Stimulated activated CD8-positive, alpha-beta memory T cell treated with anti-CD3 and anti-CD28 coated beads, Interleukin-15, amount 100 ng/mL, for 24 hours (primary cell): Measurements from ENCODE around the gene IQGAP2.

Experiments
- DNase-seq: peaks from one replicate; pipeline ENCODE4 v3.0.0-alpha.2; 2020; ENCODE audit warnings: low read depth

Gene IQGAP2

DNA sequence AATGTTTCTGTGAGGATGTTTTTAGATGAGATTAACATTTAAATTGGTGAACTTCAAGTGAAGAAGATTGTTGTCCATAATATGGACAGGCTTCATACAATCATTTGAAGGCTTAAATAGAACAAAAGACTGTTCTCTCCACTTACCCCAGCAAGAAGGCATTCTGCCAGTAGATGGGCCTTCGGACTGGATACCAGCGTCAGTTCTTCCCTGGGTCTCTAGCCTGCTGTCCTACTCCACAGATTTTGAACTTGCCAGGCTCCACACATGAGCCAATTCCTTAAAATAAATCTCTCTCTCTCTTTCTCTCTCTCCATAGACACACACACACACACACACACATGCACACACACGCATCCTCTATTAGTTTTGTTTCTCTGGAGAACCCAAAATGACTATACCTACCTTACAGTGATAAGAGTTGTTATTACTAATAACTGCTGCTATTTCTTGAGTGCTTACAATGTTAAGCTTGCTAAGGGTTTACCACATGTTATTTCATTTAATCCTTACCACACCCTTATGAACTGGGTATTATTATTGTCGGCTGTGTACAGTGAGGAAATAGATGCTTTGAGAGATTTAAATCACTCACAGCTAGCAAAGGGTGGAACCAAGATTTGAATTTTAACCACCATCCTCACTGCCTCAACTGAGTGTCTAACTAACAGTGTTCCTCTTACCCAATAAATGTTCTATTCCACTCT, 19.8 kb upstream of the IQGAP2 start:
- DNase-seq, result no peak

DNA sequence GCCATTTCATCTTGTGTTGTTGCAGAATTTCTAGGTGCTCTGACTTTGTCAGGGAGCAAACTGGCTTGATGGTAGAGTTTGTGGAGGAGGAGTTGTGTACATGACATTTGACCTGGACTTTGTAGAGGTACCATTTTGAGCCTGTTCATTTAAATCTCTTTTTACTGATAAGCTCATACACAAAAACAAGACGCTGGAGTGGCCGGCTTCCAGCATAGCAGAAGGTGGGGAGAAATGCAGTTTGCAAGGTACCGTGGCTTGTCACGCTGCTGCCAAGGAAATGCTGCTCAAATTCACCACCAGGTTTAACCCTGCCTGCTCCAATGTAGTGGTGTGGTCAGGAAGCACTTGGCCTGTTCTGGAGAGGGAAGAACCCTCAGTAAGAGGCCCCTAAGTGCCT, 18.9 kb upstream of the IQGAP2 start:
- no peak for DNase-seq

DNA sequence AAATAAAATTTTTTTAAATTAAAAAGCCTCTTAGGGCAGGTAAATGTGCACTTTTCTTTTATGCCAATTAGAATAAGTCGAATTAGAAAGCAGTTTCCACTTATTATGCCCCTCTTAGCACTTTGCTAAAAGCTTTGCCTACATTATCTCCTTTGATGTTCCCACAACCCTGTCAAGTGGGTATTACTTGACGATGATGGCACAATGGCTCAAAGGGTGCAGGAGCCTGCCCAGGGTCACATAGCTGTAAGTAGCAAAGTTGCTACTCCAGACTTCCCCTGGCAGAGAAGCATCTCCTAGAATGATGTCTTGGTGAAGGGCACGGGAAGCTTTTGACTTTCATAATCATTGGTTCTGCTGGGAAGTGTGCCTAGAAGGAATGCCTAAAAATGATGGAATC, 18.4 kb upstream of the IQGAP2 start:
- DNase-seq, result no peak

DNA sequence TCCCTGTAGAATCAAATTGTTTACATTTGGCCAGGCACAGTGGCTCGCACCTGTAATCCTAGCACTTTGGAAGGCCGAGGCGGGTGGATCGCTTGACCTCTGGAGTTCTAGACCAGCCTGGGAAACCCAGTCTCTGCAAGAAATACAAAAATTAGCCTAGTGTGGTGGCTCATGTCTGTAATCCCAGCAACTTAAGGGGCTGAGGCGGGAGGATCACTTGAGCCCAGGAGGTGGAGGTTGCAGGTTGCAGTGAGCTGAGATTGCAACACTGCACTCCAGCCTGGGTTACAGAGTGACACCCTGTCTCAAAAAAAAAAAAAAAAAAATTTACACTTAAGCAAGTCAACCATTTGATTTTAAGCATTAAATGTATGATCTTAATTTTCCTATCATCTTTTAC, 17.5 kb upstream of the IQGAP2 start:
- no peak for DNase-seq

DNA sequence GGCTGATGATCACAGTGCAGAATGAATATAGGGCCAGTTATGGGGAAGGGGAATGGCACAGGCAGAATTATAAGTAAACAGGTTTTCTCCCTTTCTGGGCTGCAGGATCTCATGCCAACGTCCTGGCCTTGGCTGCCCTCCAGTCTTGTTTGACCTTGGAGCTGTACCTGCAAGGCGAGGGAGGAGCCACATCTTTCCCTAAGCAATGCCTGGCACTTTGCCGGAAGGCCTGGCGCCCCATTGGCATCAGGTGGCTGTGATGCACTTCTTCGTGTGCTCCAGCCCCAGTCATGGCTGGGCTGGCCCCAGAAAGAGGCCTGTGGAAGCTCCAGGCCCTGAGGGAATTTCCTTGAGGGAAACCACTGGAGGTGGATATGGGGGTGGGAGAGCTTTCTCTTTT, 16.7 kb upstream of the IQGAP2 start:
- DNase-seq, result no peak

DNA sequence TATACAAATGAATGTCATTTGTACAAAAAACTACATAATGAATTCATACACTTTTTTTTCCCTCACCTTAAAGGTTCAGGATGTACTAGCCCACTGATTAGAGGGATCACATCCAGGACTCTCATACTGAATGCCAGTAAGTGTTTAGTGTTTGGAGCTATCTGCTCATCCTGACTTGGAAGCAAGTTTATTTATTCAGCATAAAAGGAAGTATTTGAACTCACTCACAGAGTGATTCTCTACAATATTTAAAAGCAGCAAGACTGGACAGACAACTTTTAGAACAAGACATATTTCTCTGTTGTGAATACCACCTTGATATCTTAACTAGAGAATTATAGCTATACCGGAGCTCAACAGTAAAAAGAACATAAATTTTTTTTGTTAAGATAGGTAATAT, 14.8 kb upstream of the IQGAP2 start:
- DNase-seq, result no peak

DNA sequence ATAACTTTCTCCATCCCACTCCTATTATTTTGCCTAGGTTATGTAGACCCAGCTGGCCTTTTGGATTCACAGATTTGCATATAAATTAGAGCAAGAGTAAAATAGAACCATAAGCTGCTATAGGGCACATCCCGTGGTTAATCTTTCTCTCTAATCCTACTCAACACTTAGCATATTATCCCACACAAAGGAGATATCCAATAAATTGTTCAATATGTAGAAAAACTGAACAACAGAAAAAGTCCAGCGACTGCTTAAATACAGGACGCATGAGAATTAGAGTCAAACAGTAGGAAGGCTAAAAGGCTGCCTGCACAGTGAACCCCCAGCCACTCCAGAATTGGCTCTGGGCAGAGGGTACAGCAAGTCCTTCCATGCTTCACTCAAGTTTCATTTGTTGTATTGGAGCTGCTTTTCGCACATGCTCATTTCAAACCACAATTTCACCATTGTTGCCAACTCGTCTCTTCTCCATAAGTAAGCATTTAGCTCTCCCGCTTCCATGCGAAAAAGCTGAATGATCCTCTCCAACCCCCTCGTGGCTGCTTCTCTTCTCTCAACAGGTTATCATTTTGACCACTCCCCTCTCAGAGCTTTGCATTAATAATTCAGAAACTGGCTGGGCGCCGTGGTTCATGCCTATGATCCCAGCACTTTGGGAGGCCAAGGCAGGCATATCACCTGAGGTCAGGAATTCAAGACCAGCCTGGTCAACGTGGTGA, 14.1 kb upstream of the IQGAP2 start:
- no peak for DNase-seq

DNA sequence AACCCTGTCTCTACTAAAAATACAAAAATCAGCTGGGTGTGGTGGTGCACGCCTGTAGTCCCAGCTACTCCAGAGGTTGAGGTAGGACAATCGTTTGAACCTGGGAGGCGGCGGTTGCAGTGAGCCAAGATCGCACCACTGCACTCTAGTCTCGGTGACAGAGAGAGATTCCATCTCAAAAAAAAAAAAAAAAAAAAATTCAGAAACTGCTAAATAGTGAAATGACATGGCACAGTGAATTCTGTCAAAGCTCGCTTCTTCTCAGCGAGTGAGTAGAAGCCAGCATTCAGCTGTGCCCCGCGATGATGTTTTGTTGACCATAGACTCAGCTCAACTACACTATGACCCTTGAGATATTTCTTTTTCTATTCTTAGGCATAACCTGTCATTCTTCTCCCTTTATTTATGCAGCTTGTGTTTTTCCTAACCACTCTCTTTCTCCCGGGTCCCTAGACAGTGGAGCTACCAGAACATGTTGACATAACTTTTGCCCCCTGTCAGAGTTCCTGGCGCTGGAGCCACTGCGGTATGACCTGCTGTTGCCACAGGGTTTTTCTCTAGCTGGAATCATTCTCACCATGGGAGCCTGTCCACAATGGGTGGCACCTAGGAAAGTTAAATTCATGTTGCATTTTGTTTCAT, 13.5 kb upstream of the IQGAP2 start:
- no peak for DNase-seq

DNA sequence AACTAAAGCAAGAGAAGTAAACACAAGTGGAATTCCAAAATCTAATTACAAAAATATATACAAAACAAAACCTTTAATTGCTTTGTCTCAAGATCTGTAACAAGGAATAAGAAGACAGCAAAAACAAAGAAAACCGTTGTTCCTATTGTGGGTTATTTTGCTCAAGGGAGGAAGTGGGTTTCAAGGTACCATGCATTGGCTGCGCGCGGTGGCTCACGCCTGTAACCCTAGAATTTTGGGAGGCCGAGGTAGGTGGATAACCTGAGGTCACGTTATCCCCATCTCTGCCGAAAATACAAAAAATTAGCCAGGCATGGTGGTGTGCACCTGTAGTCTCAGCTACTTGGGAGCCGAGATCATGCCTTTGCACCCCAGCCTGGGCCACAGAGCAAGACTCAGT, 12.1 kb upstream of the IQGAP2 start:
- DNase-seq, result no peak

DNA sequence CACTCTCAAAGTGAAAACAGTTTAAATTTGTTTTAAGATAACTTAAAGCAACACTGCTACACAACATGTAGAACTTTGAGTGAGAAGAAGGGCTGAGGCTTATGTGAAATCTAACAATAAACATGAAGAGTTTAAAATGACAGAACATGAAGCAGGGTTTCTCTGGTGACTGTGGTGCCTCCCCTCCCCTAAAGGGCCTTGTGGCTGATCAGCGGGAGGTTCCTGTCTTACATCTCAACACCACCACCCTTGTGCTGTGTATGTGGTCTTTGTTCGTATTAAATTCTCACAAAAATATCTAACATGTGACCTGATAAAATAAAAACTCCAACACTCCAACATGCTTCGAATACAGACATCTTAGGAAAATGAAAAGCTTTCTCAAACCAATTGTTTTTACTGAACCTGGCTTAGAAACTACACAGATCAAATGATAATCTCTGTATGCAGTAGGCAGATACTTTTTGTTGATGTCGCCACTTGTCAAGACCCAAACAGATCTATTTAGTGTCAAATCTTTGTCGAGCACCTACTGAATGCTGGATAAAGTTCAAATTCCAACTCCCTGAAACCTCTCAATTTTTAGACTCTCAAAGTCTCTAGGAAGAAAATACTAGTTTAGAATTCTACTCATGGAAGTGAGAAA, 9.9 kb upstream of the IQGAP2 start:
- DNase-seq, result no peak

DNA sequence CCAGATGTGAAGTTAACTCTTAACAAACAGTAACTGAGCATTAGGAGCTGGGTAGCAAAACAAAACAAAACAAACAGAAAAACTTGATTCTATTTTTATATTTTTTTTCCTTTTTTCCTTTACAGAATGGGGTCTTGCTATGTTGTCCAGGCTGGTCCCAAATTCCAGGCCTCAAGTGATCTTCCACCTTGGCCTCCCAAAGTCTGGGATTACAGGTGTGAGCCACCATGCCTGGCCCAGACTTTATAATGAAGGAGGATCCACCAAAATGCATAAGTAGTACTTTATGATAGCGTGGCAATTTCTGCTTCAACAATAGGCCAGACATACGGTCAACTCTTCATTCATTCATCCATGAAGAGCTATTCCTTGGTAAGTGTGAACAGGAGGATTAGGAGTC, 5.9 kb upstream of the IQGAP2 start:
- no peak for DNase-seq

DNA sequence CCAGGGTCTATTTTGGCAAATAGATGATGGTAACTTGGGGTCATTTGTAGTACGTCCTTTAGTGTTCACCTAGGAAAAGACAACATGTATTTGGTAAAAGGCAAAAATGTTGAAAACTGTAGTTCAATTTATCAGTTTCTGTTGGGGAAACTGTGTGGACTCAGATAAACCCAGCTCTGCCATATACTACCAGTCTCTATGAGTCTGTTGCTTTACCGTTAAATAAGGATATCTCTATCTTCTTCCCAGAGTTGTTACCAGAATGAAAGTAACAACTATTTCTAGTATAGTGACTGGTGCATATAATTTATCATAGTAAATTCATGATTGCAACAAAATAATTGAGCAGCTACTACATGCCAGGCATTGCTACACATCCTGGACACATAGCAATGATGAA, 3.8 kb upstream of the IQGAP2 start:
- DNase-seq, result no peak

DNA sequence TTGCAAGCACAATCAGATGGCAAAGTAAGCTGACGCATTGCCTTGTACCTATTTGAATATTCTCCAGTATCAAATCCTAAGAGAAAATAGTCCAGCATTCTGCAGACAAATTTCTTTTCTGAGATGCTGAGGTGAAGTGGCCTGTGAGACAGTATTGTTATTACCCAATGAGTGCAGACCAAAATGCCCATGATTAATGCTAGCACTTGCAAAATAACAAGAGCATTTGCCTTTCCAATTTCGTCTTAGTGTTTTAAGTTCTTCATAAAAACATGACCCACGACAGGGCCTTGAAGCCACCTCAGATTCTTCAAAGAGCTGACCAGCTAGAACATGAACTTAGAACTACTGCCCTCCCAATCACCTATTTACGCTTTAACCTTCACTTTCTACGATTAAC, 2.6 kb upstream of the IQGAP2 start:
- no peak for DNase-seq

DNA sequence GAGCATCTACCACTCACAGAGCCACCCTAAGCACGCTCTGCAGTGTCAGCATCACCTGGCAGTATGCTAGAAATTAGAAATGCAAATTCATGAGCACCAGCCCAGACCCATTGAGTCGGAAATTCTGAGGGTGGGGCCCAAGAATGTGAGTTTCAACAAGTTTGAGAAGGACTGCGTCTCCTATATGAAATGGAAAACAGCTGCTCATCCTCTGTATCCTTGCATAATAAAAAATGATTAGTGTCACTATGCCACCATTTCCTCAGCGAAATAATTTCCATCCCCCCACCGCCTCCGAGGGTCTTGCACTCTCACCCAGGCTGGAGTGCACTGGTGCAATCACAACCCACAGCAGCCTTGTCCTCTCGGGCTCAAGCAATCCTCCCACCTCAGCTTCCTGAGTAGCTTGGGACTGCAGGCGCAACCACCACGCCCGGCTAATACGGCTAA, 1.3 kb upstream of the IQGAP2 start:
- DNase-seq, result no peak

DNA sequence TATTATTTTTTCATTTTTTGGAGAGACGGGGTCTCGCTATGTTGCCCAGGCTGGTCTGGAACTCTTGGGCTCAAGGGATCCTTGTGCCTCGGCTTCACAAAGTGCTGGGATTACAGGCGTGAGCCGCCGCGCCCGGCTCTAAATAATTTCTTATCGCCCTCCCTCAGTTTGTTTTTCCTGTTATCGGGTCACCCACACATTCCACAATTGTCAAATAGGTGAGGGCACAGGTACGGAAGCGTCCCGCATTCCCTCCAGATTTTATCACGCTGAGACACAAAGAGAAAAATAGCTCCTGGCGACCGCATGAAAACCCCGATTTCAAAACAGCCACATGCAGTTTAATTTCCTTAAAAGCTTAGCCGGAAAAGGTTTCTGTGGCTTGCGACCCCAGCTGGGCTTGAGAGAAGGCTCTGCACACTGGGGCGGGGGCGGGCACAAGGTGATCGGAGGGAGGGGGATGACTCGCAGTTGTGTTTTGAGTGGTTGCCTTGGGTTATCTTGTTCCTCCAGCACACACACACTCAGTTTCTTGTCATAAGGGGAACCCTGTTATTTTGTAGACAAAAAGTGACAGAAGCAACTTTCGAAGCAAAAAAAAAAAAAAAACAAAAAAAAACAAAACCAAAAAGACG, 717 bp upstream of the IQGAP2 start:
- DNase-seq, result peak; percentile 44

DNA sequence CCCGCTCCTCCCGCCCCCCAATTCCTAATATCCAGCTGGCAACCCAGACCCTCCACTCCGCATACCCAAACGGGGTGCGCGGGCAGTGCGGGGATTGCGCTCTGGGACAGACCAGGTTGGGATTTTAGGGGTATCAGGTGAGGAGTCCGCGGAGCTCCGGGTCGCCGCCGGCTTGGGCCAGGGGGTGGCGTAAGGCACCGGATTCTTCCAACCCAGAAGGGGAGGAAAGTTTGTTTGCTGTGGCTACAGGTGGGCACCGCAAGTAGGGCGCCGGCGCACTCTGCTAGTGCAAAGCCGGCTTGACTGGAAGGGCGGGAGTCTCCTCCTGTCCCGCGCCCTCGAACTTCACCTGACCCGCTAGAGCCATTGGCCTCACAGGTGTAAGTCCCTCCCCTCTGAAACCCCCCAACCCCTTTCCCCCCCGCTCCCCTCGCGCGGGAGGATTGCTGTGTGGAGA, 709 bp downstream of the IQGAP2 start:
- peak; percentile 35 for DNase-seq

DNA sequence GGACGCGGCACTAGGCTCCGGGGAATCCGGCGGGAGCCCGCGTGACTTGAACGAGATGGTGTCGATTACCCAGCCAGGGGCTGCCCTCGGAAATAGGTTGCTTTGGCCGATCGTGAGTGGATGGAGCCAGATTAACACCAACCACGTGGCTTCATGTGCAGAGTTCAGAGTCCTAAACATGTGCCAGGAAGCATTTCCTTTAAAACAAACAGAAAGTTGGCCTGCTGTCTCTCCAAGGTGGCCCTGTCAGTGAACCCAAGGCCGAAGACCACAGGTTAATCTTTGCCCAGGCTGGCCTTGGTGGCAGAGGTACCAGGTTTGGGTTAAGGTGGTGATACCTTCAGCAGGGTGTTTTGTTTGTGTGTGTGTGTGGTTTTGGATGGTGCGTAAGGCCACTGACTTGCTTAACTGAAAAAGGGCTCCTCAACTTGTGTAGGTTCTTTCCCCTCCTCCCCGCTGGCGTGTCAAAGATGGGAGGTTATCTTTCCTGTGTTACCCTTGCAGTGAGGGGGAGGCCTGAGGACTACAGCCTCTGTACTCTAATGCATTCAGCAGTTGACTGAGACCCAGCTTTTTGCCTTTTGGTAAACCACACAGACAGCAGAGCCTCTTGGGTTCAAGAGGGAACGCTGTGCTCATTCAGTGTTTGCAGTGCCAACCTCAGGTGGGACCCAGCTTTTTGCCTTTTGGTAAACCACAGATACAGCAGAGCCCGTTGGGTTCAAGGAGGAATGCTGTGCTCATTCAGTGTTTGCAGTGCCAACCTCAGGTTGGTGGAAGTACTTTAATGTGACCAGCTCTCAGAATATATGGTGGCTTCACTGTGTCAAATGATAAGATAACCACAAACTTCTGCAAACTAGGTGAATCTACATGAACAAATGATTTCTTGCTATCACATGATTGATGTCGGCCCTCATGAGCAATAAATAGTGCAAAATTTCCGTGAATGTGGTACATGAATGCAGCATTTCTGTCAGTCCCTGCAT, 1.4 kb downstream of the IQGAP2 start:
- peak; percentile 30 for DNase-seq

DNA sequence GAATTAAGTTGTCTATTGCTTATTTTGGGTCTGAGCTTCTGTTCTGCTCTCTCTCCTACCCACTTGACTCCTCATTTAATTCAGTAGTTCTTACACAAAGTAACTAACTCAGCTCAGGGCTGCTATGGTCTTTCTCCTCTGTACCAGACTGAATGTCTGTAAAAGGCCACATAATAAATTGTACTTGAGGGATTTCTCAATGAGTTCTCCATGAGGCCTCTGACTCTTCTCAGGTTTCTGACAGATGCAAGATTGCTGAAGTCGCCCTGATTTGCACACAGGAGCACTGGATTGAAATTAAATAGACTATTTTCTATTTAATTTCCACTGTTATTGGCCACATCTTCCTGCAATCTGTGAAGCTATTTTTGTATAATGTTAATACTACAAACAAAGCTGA, 2.9 kb downstream of the IQGAP2 start:
- no peak for DNase-seq

DNA sequence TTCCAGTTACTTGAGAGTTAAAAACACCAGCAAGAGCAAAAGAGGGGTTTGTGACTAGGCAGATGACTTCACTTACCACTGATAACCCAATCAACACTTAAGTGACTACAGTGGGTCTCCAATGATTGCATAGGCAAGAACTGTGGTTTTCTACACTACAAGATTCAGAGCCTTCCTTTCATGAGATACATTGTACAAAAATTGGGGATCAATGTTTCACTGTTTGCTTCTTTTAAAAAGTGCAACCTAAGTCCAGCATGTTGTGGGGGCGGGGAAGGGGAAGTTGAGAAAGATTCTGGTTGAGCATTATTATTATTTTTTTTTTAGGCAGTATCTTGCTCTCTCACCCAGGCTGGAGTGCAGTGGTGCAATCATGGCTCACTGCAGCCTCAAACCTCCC, 3.6 kb downstream of the IQGAP2 start:
- DNase-seq, result no peak

DNA sequence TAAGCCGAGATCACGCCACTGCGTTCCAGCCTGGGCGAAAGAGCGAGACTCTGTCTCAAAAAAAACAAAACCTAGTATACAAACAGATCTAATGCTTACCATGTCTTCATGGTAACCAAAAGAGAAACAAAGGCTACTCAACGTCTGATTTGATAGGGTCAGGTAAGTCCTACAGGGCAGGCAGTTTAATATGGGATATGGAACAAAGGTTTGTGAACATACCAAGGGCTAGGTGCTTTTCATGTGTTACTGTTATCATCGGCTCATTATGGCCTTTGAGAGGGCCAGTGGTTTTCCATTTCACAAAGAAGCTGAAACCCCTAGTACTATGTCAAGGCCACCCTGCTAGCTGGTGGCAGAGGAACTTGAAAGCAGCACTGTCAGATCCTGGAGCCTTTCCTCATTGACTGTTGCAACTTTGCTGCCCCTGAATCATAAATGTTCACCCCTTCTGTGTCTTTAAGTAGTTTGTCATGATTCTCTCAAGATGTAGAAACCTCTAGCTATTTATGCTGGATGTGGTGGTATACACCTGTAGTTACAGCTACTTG, 5.1 kb downstream of the IQGAP2 start:
- no peak for DNase-seq

DNA sequence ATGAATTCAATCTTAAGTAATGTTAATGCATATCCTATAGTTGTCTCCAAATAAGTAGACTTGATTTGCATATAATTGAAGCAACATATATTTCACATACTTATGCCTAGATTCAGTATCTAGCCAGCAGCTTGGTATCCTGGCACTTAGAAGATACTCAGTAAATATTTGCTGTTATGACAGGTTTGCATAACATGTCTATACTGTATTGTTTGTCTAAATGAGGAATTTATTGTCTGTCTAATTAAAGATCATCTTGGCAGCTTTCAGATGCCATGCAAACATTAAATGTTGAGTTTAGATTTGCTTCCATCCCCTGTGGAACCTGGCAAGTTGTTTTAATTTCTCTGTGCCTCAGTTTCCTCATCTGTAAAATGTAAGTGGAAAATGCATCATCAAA, 9.4 kb downstream of the IQGAP2 start:
- no peak for DNase-seq
